ENCODE data around the gene POLD1. TPM values are rescaled to one million over a fixed set of nuclear protein-coding genes. Genes with fewer than 3 reads are reported as not detected.

The POLD1 gene
- total RNA-seq, 2 donors from 2014 or later: 106 to 127 TPM

GRCh38 chr19:50398675-50399367 is 14.7 kb downstream of the POLD1 start:
- Histone ChIP-seq H3K9ac (ENCODE audit: extremely low read depth, low read length, poor library complexity, severe bottlenecking) (no peak overlapping the region), H3K27me3 (ENCODE audit: control insufficient read depth, insufficient read depth, low read length, poor library complexity, severe bottlenecking) (no peaks in the 10 kb centered on the region), H3K36me3 (ENCODE audit: control insufficient read depth, insufficient read depth, low read length) (peaks cover 15% of the 10 kb centered on the region), H3K4me1 (ENCODE audit: control insufficient read depth, insufficient read depth, low read length) (no peaks in the 10 kb centered on the region), H3K27ac (ENCODE audit: low read depth, low read length) (no peak overlapping the region), H3K9me3 (ENCODE audit: control insufficient read depth, low read length) (no peaks in the 10 kb centered on the region), H3K4me3 (ENCODE audit: low read length) (no peak overlapping the region)
- TF ChIP-seq CTCF (conservative IDR thresholded peaks at IDR 0.05): no peak
- DNase-seq: no peak
- no peak overlapping the region for H3K27ac Mint-ChIP-seq
- H3K36me3 Mint-ChIP-seq (ENCODE audit: low read depth): peaks cover 36% of the 10 kb centered on the region
- H3K9me3 Mint-ChIP-seq: peaks cover under 1% of the 10 kb centered on the region
- no peak overlapping the region for H3K4me3 Mint-ChIP-seq
- H3K27me3 Mint-ChIP-seq (ENCODE audit: insufficient read depth): no peaks in the 10 kb centered on the region
- 92 to 97% methylated on average over 9 to 13 of the region's 13 CpGs for WGBS, 2 experiments (ENCODE audit: insufficient coverage in 1 of 2, insufficient read length in 1 of 2)
- H3K4me1 Mint-ChIP-seq: no peaks in the 10 kb centered on the region

GRCh38 chr19:50399368-50399745 is 15.2 kb downstream of the POLD1 start:
- H3K27ac Mint-ChIP-seq: no peak overlapping the region

GRCh38 chr19:50401605-50402450 is 17.7 kb downstream of the POLD1 start:
- Histone ChIP-seq H3K9me3 (ENCODE audit: control insufficient read depth, low read length) (no peaks in the 10 kb centered on the region), H3K4me1 (ENCODE audit: control insufficient read depth, insufficient read depth, low read length) (no peaks in the 10 kb centered on the region), H3K27me3 (ENCODE audit: control insufficient read depth, insufficient read depth, low read length, poor library complexity, severe bottlenecking) (no peaks in the 10 kb centered on the region), H3K27ac (ENCODE audit: low read depth, low read length) (no peak overlapping the region), H3K4me3 (ENCODE audit: low read length) (no peak overlapping the region), H3K36me3 (ENCODE audit: control insufficient read depth, insufficient read depth, low read length) (peaks cover 21% of the 10 kb centered on the region), H3K9ac (ENCODE audit: extremely low read depth, low read length, poor library complexity, severe bottlenecking) (no peak overlapping the region)
- no peak overlapping the region for H3K27ac Mint-ChIP-seq
- peaks cover 47% of the 10 kb centered on the region for H3K36me3 Mint-ChIP-seq (ENCODE audit: low read depth)
- no peaks in the 10 kb centered on the region for H3K27me3 Mint-ChIP-seq (ENCODE audit: insufficient read depth)
- H3K9me3 Mint-ChIP-seq: no peaks in the 10 kb centered on the region
- H3K4me3 Mint-ChIP-seq: no peak overlapping the region
- no peak for DNase-seq
- no peak for TF ChIP-seq CTCF (conservative IDR thresholded peaks at IDR 0.05)
- WGBS, 2 experiments (ENCODE audit: insufficient coverage in 1 of 2, insufficient read length in 1 of 2): 95 to 97% methylated on average over 29 to 48 of the region's 48 CpGs
- no peaks in the 10 kb centered on the region for H3K4me1 Mint-ChIP-seq

More at GRCh38 chr19:50399368-50399745, 15.2 kb downstream of the POLD1 start:
- Mint-ChIP-seq H3K4me3 (no peak overlapping the region), H3K36me3 (ENCODE audit: low read depth) (peaks cover 36% of the 10 kb centered on the region), H3K27me3 (ENCODE audit: insufficient read depth) (no peaks in the 10 kb centered on the region), H3K4me1 (no peaks in the 10 kb centered on the region), H3K9me3 (no peaks in the 10 kb centered on the region)
- DNase-seq: no peak
- peaks cover 14% of the 10 kb centered on the region for H3K36me3 ChIP-seq (ENCODE audit: control insufficient read depth, insufficient read depth, low read length)
- H3K4me1 ChIP-seq (ENCODE audit: control insufficient read depth, insufficient read depth, low read length): no peaks in the 10 kb centered on the region
- TF ChIP-seq CTCF (conservative IDR thresholded peaks at IDR 0.05): no peak
- no peak overlapping the region for H3K4me3 ChIP-seq (ENCODE audit: low read length)
- 96 to 97% methylated on average over 5 to 10 of the region's 10 CpGs for WGBS, 2 experiments (ENCODE audit: insufficient coverage in 1 of 2, insufficient read length in 1 of 2)
- no peaks in the 10 kb centered on the region for H3K9me3 ChIP-seq (ENCODE audit: control insufficient read depth, low read length)
- H3K27ac ChIP-seq (ENCODE audit: low read depth, low read length): no peak overlapping the region
- H3K9ac ChIP-seq (ENCODE audit: extremely low read depth, low read length, poor library complexity, severe bottlenecking): no peak overlapping the region
- H3K27me3 ChIP-seq (ENCODE audit: control insufficient read depth, insufficient read depth, low read length, poor library complexity, severe bottlenecking): no peaks in the 10 kb centered on the region
